ENCODE measurements around the gene GOLIM4.
"Not testable (repeated sequence)": the region's sequence is repeated elsewhere in the genome, so short reads cannot be mapped to it uniquely, and the experiment has no call there.

The GOLIM4 gene

DNA sequence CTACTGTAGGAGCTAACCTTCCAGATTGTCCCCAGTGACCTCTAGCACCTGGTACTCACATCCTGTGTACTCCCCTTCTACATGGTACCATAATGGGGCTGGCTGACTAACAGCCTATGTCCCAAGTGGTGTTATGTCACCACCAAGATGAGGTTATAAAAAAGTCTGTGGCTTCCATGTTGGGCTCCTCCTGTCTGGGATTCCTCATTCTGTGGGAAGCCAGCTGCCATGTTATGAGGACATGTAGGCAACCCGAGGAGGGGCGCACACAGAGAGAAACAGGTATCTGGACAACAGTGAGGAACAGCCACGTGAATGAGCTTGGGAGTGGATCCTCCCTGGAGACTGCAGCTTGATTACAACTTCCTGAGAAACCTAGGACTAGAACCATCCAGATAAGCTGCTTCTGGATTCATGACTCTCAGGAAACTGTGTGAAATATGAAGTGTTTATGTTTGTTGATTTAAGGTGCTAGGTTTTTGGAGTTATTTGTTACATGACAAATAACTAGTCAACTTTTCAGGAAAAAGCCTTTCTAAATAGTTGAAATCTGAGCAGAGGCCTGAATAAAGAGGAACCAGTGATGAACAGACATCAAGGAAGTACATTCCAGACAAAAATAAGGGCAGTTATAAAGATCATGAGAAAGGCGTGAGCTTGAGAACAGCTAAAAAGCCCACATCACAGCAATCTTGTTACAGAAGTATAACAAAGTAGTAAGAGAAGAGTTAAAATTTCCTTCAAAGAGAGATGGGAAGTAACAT is 21.7 kb downstream of the GOLIM4 start:
- FAIRE-seq (no peak), DNase-seq (ENCODE audit: low spot score) (peak; percentile 7)

DNA sequence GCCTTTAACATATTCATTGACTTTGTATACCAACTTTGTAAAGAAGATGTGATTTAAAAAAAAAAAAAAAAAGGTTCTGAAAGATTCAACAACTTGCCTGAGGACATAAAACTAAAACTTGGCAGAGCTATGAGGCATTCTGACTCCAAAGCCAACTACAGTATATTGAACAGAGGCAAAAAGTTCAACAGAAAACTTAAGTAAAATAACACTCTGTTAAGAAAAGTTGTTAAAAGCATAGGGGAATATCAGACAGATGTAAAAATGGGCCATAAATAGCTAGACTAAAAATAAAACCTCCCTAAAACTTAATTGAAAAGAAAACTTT is 23.4 kb downstream of the GOLIM4 start:
- no peak for DNase-seq (ENCODE audit: low spot score)
- FAIRE-seq = no peak

- DNase-seq (ENCODE audit: low spot score) = peak; percentile 89
- peak; percentile 91 for FAIRE-seq
These were observed 24.0 kb downstream of the GOLIM4 start for GRCh38 chr3:168071591-168072322.

GRCh38 chr3:168070919-168071318 is 24.8 kb downstream of the GOLIM4 start:
- DNase-seq (ENCODE audit: low spot score) = no peak
- no peak for FAIRE-seq

GRCh38 chr3:168068346-168068745 is 27.4 kb downstream of the GOLIM4 start:
- DNase-seq (ENCODE audit: low spot score) (no peak), FAIRE-seq (peak; percentile 45)

DNA sequence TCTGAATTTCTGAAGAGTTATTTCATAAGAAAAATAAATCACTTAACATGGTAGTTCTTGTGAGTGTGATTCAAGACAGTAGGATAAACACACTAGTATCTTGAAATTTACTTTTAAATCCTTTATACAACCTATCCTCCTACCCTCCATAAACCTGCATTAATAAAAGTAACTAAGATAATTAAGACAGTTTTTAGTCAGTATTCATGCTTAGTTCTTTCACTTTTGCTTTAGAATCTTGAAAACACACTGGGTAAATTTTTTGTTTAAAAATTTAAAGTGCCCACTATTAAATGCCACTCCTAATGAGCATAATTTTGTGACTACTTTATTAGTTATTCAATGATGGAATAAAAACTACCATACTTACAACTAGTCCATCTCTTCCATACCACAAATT is 28.8 kb downstream of the GOLIM4 start:
- DNase-seq (ENCODE audit: low spot score) (no peak), FAIRE-seq (peak; percentile 4)

GRCh38 chr3:168065569-168065968 is 30.2 kb downstream of the GOLIM4 start:
- DNase-seq (ENCODE audit: low spot score) (no peak), FAIRE-seq (no peak)

DNA sequence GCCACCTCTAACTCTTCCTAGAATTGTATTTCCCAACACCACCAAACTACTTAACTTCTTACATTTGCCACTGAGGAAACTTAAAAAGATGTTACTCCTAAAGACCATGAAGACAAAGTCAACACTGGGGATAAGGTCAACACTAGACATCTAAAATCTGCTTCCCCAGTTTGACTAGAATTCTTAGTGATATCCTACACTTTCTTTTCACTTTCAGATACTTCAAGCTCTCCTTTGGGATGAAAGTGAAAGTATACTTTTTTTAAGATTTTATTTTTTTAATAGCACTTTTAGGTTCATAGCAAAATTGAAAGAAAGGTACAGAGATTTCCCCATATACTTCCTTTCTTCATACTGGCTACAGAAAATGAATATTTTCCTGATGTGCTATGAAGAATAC is 32.6 kb downstream of the GOLIM4 start:
- FAIRE-seq = no peak
- no peak for DNase-seq (ENCODE audit: low spot score)

GRCh38 chr3:168062679-168063078 is 33.0 kb downstream of the GOLIM4 start:
- DNase-seq (ENCODE audit: low spot score) (no peak), FAIRE-seq (no peak)

GRCh38 chr3:168061332-168061996 is 34.3 kb downstream of the GOLIM4 start:
- no peak for FAIRE-seq

DNA sequence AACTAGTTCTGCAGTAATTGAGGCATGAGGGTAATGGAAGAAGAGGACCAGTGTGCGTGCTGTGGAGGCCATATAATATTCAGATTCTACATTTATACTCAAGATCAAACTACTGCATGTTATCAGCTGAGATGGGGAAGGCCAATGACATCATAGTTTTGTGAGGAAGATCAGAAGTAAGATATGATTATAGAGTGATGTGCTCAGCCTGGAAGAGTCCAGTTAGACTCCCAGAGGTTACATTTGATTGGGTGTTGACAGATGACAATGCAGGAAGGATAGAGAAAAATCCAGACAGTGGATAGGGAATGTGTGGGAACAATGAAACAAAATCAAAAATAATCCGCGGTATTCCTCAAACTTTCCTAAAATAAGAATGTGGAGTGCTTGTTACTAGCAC is 35.4 kb downstream of the GOLIM4 start:
- no peak for FAIRE-seq
- no peak for DNase-seq (ENCODE audit: low spot score)

More at GRCh38 chr3:168061332-168061996, 34.3 kb downstream of the GOLIM4 start:
- no peak for DNase-seq (ENCODE audit: low spot score)

DNA sequence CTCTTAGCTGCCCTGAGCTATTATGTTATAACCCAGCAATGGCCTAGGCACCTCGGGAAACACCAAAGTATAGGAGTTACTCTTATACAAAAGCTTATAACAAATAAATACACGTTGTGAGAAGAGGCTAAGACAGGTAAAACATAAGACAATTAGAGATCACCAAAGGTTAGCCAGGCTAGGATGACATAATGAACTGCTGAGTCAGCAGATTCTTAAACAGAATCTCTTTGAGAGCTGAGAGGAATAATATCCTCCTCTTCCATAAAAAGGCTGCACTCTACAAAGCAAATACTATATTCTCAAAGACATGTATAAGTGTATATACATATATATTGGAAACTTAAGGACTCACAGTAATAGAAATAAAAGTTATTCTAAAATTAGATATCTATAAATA is 37.2 kb downstream of the GOLIM4 start:
- DNase-seq (ENCODE audit: low spot score) (no peak), FAIRE-seq (no peak)

DNA sequence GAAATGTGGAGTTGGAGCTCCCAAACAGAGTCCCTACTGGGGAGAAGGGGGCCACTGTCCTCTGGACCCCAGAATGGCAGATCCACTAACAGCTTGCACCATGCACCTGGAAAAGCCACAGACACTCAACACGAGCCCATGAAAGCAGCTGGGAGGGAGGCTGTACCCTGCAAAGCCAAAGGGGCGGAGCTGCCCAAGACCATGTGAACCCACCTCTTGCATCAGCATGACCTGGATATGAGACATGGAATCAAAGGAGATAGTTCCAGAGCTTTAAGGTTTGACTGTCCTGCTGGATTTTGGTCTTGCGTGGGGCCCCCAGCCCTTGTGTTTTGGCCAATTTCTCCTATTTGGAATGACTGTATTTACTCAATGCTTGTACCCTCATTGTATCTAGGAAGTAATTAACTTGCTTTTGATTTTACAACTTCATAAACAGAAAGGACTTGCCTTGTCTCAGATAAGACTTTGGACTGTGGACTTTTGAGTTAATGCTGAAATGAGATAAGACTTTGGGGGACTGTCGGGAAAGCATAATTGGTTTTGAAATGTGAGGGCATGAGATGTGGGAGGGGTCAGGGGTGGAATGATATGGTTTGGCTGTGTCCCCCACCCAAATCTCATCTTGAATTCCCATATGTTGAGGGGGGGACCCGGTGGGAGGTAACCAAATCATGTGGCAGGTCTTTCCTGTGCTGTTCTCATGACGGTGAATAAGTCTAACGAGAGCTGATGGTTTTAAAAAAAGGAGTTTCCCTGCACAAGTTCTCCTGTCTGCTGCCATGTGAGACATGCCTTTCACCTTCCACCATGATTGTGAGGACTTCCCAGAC is 39.1 kb downstream of the GOLIM4 start:
- not testable (repeated sequence) for FAIRE-seq

GRCh38 chr3:168054447-168054846 is 41.3 kb downstream of the GOLIM4 start:
- DNase-seq (ENCODE audit: low spot score) (no peak), FAIRE-seq (no peak)

More for the DNA sequence above, 39.1 kb downstream of the GOLIM4 start:
- not testable (repeated sequence) for DNase-seq (ENCODE audit: low spot score)

DNA sequence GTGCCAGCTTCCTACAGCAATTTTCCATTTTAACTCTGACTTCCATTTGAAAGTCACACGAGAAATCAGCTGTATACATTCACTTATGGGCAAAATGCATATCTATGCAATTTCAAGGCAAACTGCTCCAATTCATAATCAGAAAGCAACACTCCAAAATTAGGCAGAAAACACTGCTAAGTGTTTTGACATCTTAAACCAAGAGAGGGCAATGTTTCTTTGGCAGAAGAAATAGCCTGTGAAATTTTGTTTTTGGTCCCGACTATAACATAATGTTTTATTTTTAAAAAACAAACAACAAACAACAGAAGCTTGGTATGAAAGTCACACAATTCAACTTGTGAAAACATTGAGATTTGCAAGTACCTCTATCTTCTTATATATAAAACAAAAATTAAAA is 42.6 kb downstream of the GOLIM4 start:
- FAIRE-seq (no peak), DNase-seq (ENCODE audit: low spot score) (no peak)

DNA sequence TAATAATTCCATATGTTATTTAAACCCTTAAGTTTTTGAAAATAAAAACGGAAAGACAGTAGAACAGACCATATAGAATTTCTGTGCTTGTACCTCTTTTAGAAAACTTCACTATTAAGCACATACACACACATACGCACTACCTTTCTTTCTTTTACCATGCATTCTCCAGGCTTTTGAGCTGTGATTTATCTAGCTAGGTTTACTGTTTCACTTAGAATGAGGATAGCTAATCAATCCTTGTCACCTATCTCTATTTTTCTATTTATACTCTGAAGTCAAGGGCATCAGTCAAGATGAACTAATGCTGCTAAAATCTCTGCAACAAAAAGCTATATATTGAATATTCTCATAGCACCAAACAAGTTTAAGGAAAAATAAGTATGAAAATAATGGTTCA is 43.2 kb downstream of the GOLIM4 start:
- no peak for DNase-seq (ENCODE audit: low spot score)
- no peak for FAIRE-seq

DNA sequence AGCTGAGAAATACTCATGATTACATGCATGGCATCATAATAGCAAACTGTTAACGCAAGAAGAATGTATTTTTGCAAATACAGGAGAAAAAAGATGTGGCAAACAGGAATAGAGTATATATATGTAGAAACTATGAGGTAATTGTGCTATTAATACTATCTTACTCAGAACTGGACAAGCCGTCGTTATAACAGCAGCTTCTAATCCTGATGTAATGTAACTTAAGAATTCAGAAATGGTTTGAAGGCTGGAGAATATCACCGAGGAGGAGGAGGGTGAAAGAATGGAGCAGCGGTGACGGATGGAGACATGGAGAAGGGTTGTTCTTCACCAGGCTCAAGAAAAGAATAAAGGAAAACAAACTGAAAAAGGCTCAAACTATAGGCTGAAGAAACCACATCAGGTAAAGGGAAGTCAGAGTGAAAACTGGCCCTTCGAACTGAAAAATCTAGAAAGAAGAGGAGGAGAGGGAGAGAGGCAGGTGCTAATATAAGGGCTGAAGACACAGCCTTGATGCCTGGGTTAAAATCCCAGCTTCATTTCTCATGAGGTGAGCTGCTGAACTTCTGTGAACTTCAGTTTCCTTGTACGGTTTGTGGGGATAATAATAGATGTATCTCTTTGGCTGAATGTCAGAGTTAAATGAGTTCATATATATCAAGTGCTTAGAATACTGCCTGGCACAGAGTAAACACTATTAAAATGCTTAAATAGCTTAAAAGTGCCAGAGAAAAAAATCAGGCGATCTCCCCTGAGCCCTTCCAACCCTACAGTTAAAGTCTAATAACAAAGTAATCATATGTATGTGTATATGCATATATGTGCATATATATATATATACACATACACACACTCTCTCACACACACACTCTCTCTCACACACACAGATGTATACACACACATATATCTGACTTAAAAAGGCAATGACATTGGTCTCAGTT is 43.9 kb downstream of the GOLIM4 start:
- FAIRE-seq = no peak
- DNase-seq (ENCODE audit: low spot score) = no peak

GRCh38 chr3:168051070-168051469 is 44.7 kb downstream of the GOLIM4 start:
- DNase-seq (ENCODE audit: low spot score) (no peak), FAIRE-seq (no peak)

GRCh38 chr3:168049367-168049974 is 46.3 kb downstream of the GOLIM4 start:
- FAIRE-seq = no peak
- DNase-seq (ENCODE audit: low spot score) = no peak
